Right forelimb (tissue), 1 donor: Measurements from ENCODE around the gene MBTPS1.

Experiments
- DNase-seq: peaks from one replicate; pipeline ENCODE4 v3.0.0-alpha.2; 2018

Gene MBTPS1

GRCh38 chr16:84033251-84034195 lies 83.2 kb downstream of the MBTPS1 start:
- no peak for DNase-seq

- DNase-seq = no peak
Measured at GRCh38 chr16:84032458-84033178, 84.1 kb downstream of the MBTPS1 start.

- no peak for DNase-seq
Measured at GRCh38 chr16:84031556-84031955, 85.2 kb downstream of the MBTPS1 start.

- DNase-seq = no peak
Measured at GRCh38 chr16:84029297-84030047, 87.3 kb downstream of the MBTPS1 start.

GRCh38 chr16:84027625-84028024 lies 89.1 kb downstream of the MBTPS1 start:
- DNase-seq = no peak

GRCh38 chr16:84026606-84027005 lies 90.1 kb downstream of the MBTPS1 start:
- DNase-seq = no peak

GRCh38 chr16:84024854-84025253 lies 91.9 kb downstream of the MBTPS1 start:
- no peak for DNase-seq

- no peak for DNase-seq
Measured at GRCh38 chr16:84022644-84023043, 94.1 kb downstream of the MBTPS1 start.

GRCh38 chr16:84021488-84021887 lies 95.3 kb downstream of the MBTPS1 start:
- DNase-seq = no peak

GRCh38 chr16:84020353-84020752 lies 96.4 kb downstream of the MBTPS1 start:
- no peak for DNase-seq

- DNase-seq = no peak
Measured at GRCh38 chr16:84018710-84019109, 98.0 kb downstream of the MBTPS1 start.

GRCh38 chr16:84016477-84016876 lies 100.3 kb downstream of the MBTPS1 start:
- DNase-seq = no peak

- no peak for DNase-seq
Measured at GRCh38 chr16:84015399-84015798, 101.3 kb downstream of the MBTPS1 start.

GRCh38 chr16:84014570-84015327 lies 102.0 kb downstream of the MBTPS1 start:
- DNase-seq = no peak

GRCh38 chr16:84013787-84014569 lies 102.8 kb downstream of the MBTPS1 start:
- DNase-seq = no peak

GRCh38 chr16:84009282-84009681 lies 107.5 kb downstream of the MBTPS1 start:
- no peak for DNase-seq

GRCh38 chr16:84007965-84008364 lies 108.8 kb downstream of the MBTPS1 start:
- no peak for DNase-seq

- no peak for DNase-seq
Measured at GRCh38 chr16:84007520-84007919, 109.2 kb downstream of the MBTPS1 start.

GRCh38 chr16:84005391-84005790 lies 111.4 kb downstream of the MBTPS1 start:
- DNase-seq = no peak

GRCh38 chr16:84004442-84004841 lies 112.3 kb downstream of the MBTPS1 start:
- DNase-seq = no peak
